K562 (cell line): ENCODE data around the gene RBM19. TPM values are rescaled to one million over a fixed set of nuclear protein-coding genes. Genes with fewer than 3 reads are reported as not detected.

Experiments used
- ATAC-seq: fragments of 200-7000 bp; cut with Tn5 transposase; 3 replicates; pipeline ENCODE4 v1.9.1; 2020; ENCODE audit warnings: moderate library complexity
- BruUV-seq: library from RNA; stranded (reverse); fragments of 400-500 nt; replicated peaks from 2 replicates; lab custom pipeline; 2021; lab: Mats Ljungman, UMichigan
- CTCF ChIA-PET: fragments of 300-600 bp; formaldehyde crosslinking; extraction: SDS; loops from one replicate; lab custom pipeline; 2021; ENCODE audit warnings: low intra/inter-chr PET ratio; lab: Yijun Ruan, JAX
- POLR2A ChIA-PET: fragments of 300-600, 350-650 bp; sonication (Branson Sonifier 250); formaldehyde crosslinking; extraction: SDS; loops from one replicate; lab custom pipeline; 2021; ENCODE audit warnings: antibody characterized with exemption, inconsistent platforms; lab: Yijun Ruan, JAX
- DNase-seq, 4 experiments: peaks; one replicate each; pipeline versions ENCODE4 v3.0.0 to v3.0.0-alpha.2; 2011 to 2018; ENCODE audit warnings: low spot score in 3 of 4, mixed read lengths in 3 of 4; ENCODE audit errors: extremely low read depth in 1 of 4
- FAIRE-seq: peaks from 2 replicates; lab custom pipeline; 2011; peaks lifted over from hg19 to GRCh38; lab: Jason Lieb, UNC
- H2AFZ ChIP-seq: 2 replicates; pipeline ENCODE4 v1.6.0; 2011; ENCODE audit warnings: low read depth, low read length, control low read depth, inconsistent platforms
- H3K27ac ChIP-seq: fragments of 200-600 bp; 3 replicates; pipeline ENCODE4 v1.8.0; 2011; ENCODE audit warnings: low read depth, mild to moderate bottlenecking, control low read depth, inconsistent platforms, low read length, moderate library complexity, mixed read lengths; ENCODE audit errors: extremely low read depth
- H3K27me3 ChIP-seq, 2 experiments: fragments of 300-600 bp in 1 of 2; 2 replicates in 1 of 2; 3 replicates in 1 of 2; pipeline versions ENCODE4 v1.6.0 to v1.8.0; 2011; ENCODE audit warnings: inconsistent platforms in 2 of 2, low read length in 2 of 2, mild to moderate bottlenecking in 1 of 2, mixed read lengths in 1 of 2, moderate library complexity in 1 of 2; ENCODE audit not compliant: control insufficient read depth in 2 of 2, insufficient read depth in 2 of 2
- H3K36me3 ChIP-seq: fragments of 300-600 bp; 3 replicates; pipeline ENCODE4 v1.8.0; 2011; ENCODE audit warnings: mild to moderate bottlenecking, low read length, inconsistent platforms; ENCODE audit not compliant: control insufficient read depth, insufficient read depth
- H3K4me1 ChIP-seq, 2 experiments: fragments of 200-600 bp in 1 of 2; replicated peaks in 1 of 2; 2 replicates in 1 of 2; 3 replicates in 1 of 2; pipeline versions ENCODE4 v1.5.1 to v1.8.0; 2011; ENCODE audit warnings: inconsistent platforms in 2 of 2, low read length in 2 of 2, mild to moderate bottlenecking in 1 of 2, mixed read lengths in 1 of 2, moderate library complexity in 1 of 2; ENCODE audit not compliant: control insufficient read depth in 2 of 2, insufficient read depth in 2 of 2
- H3K4me2 ChIP-seq: 2 replicates; pipeline ENCODE4 v1.6.1; 2011; ENCODE audit warnings: low read length, control low read depth, inconsistent platforms, mixed read lengths; ENCODE audit not compliant: insufficient read depth
- H3K4me3 ChIP-seq: fragments of 200-600 bp; sonication (generic), shearing (Covaris generic); 2 replicates; pipeline ENCODE4 v1.5.1; 2016; ENCODE audit warnings: control low read depth, inconsistent platforms
- H3K79me2 ChIP-seq: fragments of 200-600 bp; 3 replicates; pipeline ENCODE4 v1.8.0; 2011; ENCODE audit warnings: low read length, inconsistent platforms; ENCODE audit not compliant: control insufficient read depth, insufficient read depth
- H3K9ac ChIP-seq, 2 experiments: 2 replicates each; pipeline versions ENCODE4 v1.6.0 to v1.6.1; 2011; ENCODE audit warnings: low read depth in 2 of 2, low read length in 2 of 2, control low read depth in 1 of 2, inconsistent platforms in 1 of 2, mild to moderate bottlenecking in 1 of 2, mixed read lengths in 1 of 2; ENCODE audit not compliant: insufficient read depth in 1 of 2
- H3K9me1 ChIP-seq: one replicate; pipeline ENCODE4 v1.6.0; 2011; ENCODE audit warnings: inconsistent platforms, mild to moderate bottlenecking, low read length, moderate library complexity; ENCODE audit not compliant: control insufficient read depth, insufficient read depth
- H3K9me3 ChIP-seq: replicated peaks from 2 replicates; pipeline ENCODE4 v1.5.1; 2011; ENCODE audit warnings: low read depth, low read length, inconsistent platforms; ENCODE audit not compliant: control insufficient read depth, insufficient read depth
- H4K20me1 ChIP-seq: replicated peaks from 2 replicates; pipeline ENCODE4 v1.6.1; 2011; ENCODE audit warnings: low read length, inconsistent platforms, mixed read lengths; ENCODE audit not compliant: control insufficient read depth, insufficient read depth
- HINFP ChIP-seq: fragments of 450-650 bp; conservative IDR thresholded peaks from 2 replicates; pipeline ENCODE4 v1.6.1; 2016; ENCODE audit warnings: missing genetic modification characterization, low read depth, mild to moderate bottlenecking, control low read depth, missing compliant biosample characterization
- NFE2L1 ChIP-seq: fragments of 450-650 bp; IDR thresholded peaks from 2 replicates; pipeline ENCODE4 v1.6.1; 2016; ENCODE audit warnings: missing genetic modification characterization, low read depth, mild to moderate bottlenecking, missing compliant biosample characterization, moderate library complexity, borderline replicate concordance
- PRDM10 ChIP-seq: fragments of 450-650 bp; IDR thresholded peaks from 2 replicates; pipeline ENCODE4 v1.6.1; 2018; ENCODE audit not compliant: partially characterized antibody
- ZNF239 ChIP-seq: fragments of 250-450 bp; sonication (Bioruptor Pico); IDR thresholded peaks from 2 replicates; pipeline ENCODE4 v1.4.0; 2020; ENCODE audit warnings: mild to moderate bottlenecking
- WGBS: fragments of 100-300 bp; shearing (Covaris generic); methylation state at CpG from one replicate; pipeline ENCODE4 v1.1.6; 2016; ENCODE audit warnings: low coverage, mixed read lengths; ENCODE audit not compliant: insufficient coverage; ENCODE audit errors: missing lambda C conversion rate; 5-methylcytosine and 5-hydroxymethylcytosine counted together
- in situ Hi-C: fragments of 300-500 bp; cut with MboI; formaldehyde crosslinking; loops from 4 replicates; pipeline ENCODE4 v1.15.0; 2018; ENCODE audit warnings: inconsistent platforms, mixed read lengths
- intact Hi-C: fragments of 100-400 bp; cut with micrococcal nuclease; formaldehyde crosslinking; loops from 2 replicates; pipeline ENCODE4 v1.14.2; 2022
- polyA plus RNA-seq, 8 experiments: library from polyadenylated mRNA; depleted of rRNA in 4 of 8; stranded (reverse) in 5 of 8; unstranded in 3 of 8; fragments of >200 nt; fragmentation: Nextera tagmentation in 2 of 8; fragmentation: Illumina TruSeq in 1 of 8; extraction: Ambion mirVana in 2 of 8; extraction: Trizol in 1 of 8; gene quantifications; 2 replicates each; pipeline versions ENCODE4 v1.2.1 to v1.2.3, GENCODE V29; 2011 to 2014; ENCODE audit warnings: inconsistent platforms in 1 of 8, missing spikeins in 1 of 8
- total RNA-seq, 7 experiments: library from RNA; depleted of rRNA in 6 of 7; stranded (reverse); fragments of >200 nt in 6 of 7; fragmentation: Illumina TruSeq in 2 of 7; extraction: Trizol in 2 of 7; gene quantifications; 2 replicates each; pipeline versions ENCODE4 v1.2.1 to v1.2.3, GENCODE V29; 2011 to 2021; ENCODE audit warnings: low replicate concordance in 1 of 7

RBM19 gene
- total and polyA plus RNA-seq, 9 of the 15 experiments (the other 6 are each of a cell fraction or from before 2014, with no cell fraction given), result 16.0 to 58.4 (median 37.9) TPM

DNA sequence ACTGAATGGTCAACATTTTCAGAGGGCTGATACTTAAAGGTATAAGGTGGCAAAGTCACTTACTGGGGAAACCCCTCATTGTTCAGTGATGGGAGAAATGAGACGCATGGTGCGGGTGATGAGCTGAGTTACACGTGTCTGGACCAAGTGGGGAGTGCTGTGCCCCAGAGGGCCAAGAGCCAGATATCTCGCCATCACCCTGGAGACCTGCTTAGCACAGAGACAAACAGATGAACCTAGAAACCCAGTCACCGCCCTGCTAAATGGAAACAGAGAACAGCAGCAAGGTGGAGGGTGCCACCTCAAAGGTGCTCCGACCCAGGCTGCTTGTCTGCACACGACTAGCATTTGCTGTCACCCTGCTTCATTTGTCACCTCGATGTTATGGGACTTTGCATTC, 92.4 kb downstream of the RBM19 start:
- no peak for TF ChIP-seq ZNF239 (CRISPR knock-in tag)
- no peak for TF ChIP-seq HINFP (tag)
- no peak for TF ChIP-seq NFE2L1
- no peak for TF ChIP-seq PRDM10
- Histone ChIP-seq H3K4me2 (no peak overlapping the region), H3K79me2 (no peaks in the 10 kb centered on the region), H3K9me3 (no peaks in the 10 kb centered on the region), H3K36me3 (peaks cover 23% of the 10 kb centered on the region; the same call in 2 of the 3 replicates), H3K27me3 (no peaks in the 10 kb centered on the region), H3K27ac (no peak overlapping the region), H3K4me3 (no peak overlapping the region), H3K9me1 (no peaks in the 10 kb centered on the region), H3K9ac (no peak overlapping the region), H3K4me1 (peaks cover 0 to 7% of the 10 kb centered on the region in 2 experiments; a peak in 2 of 5 replicates), H2AFZ (no peak overlapping the region), H4K20me1 (no peaks in the 10 kb centered on the region)
- WGBS, result 83% methylated on average over 8 of the region's 8 CpGs
- ChIA-PET CTCF (no interaction called here), POLR2A (no interaction called here)
- no peak for DNase-seq
- ATAC-seq, result no peak
- intact Hi-C loops (no loop called here), in situ Hi-C loops (no loop called here)
- BruUV-seq, result no TSS peak
- no peak for FAIRE-seq
